Ishikawa (cell line): Measurements from ENCODE around the gene AZIN2.

Experiments
- CEBPB ChIP-seq: IDR thresholded peaks from 2 replicates; pipeline ENCODE4 v1.6.1; 2012
- CREB1 ChIP-seq: IDR thresholded peaks from 2 replicates; pipeline ENCODE4 v1.6.1; 2012; ENCODE audit warnings: low read depth
- EGR1 ChIP-seq: IDR thresholded peaks from 2 replicates; pipeline ENCODE4 v1.6.1; 2012
- EP300 ChIP-seq: IDR thresholded peaks from 2 replicates; pipeline ENCODE4 v1.6.1; 2012; ENCODE audit warnings: borderline replicate concordance
- FOXM1 ChIP-seq: IDR thresholded peaks from 2 replicates; pipeline ENCODE4 v1.6.1; 2012; ENCODE audit warnings: low read depth, borderline replicate concordance
- MAX ChIP-seq: IDR thresholded peaks from 2 replicates; pipeline ENCODE4 v1.6.1; 2012
- NFIC ChIP-seq: IDR thresholded peaks from 2 replicates; pipeline ENCODE4 v1.6.1; 2012
- RAD21 ChIP-seq: IDR thresholded peaks from 2 replicates; pipeline ENCODE4 v1.6.1; 2012; ENCODE audit warnings: low read depth
- REST ChIP-seq: IDR thresholded peaks from 2 replicates; pipeline ENCODE4 v1.6.1; 2012; ENCODE audit warnings: low read depth, mild to moderate bottlenecking
- TAF1 ChIP-seq: IDR thresholded peaks from 2 replicates; pipeline ENCODE4 v1.6.1; 2012; ENCODE audit warnings: low read depth, mild to moderate bottlenecking
- TEAD4 ChIP-seq: IDR thresholded peaks from 2 replicates; pipeline ENCODE4 v1.6.1; 2012
- USF1 ChIP-seq: IDR thresholded peaks from 2 replicates; pipeline ENCODE4 v1.6.1; 2012
- YY1 ChIP-seq: IDR thresholded peaks from 2 replicates; pipeline ENCODE4 v1.6.1; 2012; ENCODE audit warnings: low read depth
- ZBTB7A ChIP-seq: IDR thresholded peaks from 2 replicates; pipeline ENCODE4 v1.6.1; 2012; ENCODE audit warnings: low read depth

- TF ChIP-seq YY1 (no peak), EGR1 (no peak), EP300 (no peak), TAF1 (no peak), USF1 (no peak), RAD21 (0 out of 2 replicates have a peak, but pooled peaks have one; percentile 12), CREB1 (no peak), MAX (no peak), CEBPB (no peak), FOXM1 (no peak), REST (no peak), NFIC (no peak), TEAD4 (no peak), ZBTB7A (no peak)
Measured at GRCh38 chr1:33147997-33148314, 67.0 kb downstream of the AZIN2 start.
